Measurements from ENCODE around the gene SCAMP3. TPM values are rescaled to one million over a fixed set of nuclear protein-coding genes. Genes with fewer than 3 reads are reported as not detected.
A peak's percentile ranks its signal among the peaks of the same experiment; 100 is the strongest.

The SCAMP3 gene
- total and polyA plus RNA-seq, 10 of the 15 experiments (the other 5 are each of a cell fraction or from before 2014, with no cell fraction given) = 17.2 to 133 (median 87.3) TPM

DNA sequence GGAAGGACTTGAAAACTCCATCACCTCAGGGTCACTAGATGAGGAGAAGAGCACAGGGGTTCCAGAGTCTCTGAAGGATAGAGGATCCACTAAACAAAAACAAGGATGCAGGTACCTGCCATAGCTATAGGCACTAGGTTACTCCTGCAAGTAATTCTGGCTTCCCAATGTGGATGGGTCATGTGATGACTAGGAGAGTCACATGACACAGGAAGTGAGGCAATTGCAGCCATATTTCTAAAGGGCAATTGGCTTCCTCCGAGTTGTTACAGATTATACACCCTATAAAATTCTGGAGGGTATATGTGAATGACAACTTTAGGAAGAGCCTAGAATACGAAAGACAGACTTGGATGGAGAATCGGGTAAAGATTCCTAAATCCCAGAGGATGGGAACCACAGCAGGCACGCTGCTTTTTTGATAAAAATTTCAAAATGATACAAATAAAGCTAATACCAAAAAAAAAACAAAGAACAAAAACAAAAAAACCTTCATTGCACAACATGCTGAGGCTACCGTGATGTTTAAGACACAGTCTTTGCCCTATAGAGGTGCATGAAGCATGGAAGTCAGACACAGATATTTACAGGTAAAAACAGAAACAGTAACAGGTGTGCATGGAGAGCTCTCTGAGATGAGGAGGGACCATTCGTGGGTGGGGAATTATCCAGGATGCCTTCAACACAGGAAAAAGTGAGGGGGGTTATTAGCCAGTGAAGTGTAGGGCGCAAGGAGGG is 43.1 kb downstream of the SCAMP3 start (continued):
- TF ChIP-seq, protein P1, sequence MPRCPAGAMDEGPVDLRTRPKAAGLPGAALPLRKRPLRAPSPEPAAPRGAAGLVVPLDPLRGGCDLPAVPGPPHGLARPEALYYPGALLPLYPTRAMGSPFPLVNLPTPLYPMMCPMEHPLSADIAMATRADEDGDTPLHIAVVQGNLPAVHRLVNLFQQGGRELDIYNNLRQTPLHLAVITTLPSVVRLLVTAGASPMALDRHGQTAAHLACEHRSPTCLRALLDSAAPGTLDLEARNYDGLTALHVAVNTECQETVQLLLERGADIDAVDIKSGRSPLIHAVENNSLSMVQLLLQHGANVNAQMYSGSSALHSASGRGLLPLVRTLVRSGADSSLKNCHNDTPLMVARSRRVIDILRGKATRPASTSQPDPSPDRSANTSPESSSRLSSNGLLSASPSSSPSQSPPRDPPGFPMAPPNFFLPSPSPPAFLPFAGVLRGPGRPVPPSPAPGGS (IDR thresholded peaks at IDR 0.05; ENCODE audit: borderline replicate concordance, insufficient read depth, low read depth, low read length, poor library complexity, severe bottlenecking) = no peak
- TF ChIP-seq IRF4 (IDR thresholded peaks at IDR 0.05; ENCODE audit: low read depth, low read length) (peak; percentile 19; the same call in 1 of the 2 replicates), SIX5 (IDR thresholded peaks at IDR 0.05; ENCODE audit: low read depth, low read length, severe bottlenecking) (peak; percentile 66), CHD4 (IDR thresholded peaks at IDR 0.05) (no peak), FOXK2 (IDR thresholded peaks at IDR 0.05) (no peak), RELA (IDR thresholded peaks at IDR 0.05; ENCODE audit: borderline replicate concordance, partially characterized antibody) (no peak), RBBP5 (conservative IDR thresholded peaks at IDR 0.05) (no peak), ZBED1 (IDR thresholded peaks at IDR 0.05; ENCODE audit: borderline replicate concordance) (no peak), NFYA (IDR thresholded peaks at IDR 0.05; ENCODE audit: borderline replicate concordance, low read depth, low read length) (no peak), TAF1 (IDR thresholded peaks at IDR 0.05; ENCODE audit: borderline replicate concordance, low read depth, low read length) (no peak), WRNIP1 (IDR thresholded peaks at IDR 0.05; ENCODE audit: borderline replicate concordance, low read depth, low read length) (no peak), TARDBP (IDR thresholded peaks at IDR 0.05; ENCODE audit: borderline replicate concordance) (0 out of 2 replicates have a peak, but pooled peaks have one; percentile 41), JUND (IDR thresholded peaks at IDR 0.05; ENCODE audit: low read depth, low read length) (no peak), MEF2B (IDR thresholded peaks at IDR 0.05; ENCODE audit: partially characterized antibody, poor library complexity, severe bottlenecking) (no peak), NFXL1 (IDR thresholded peaks at IDR 0.05; ENCODE audit: borderline replicate concordance) (no peak), KAT2A (conservative IDR thresholded peaks at IDR 0.05; ENCODE audit: control insufficient read depth, low read depth, low read length) (no peak), NR2C1 (IDR thresholded peaks at IDR 0.05) (peak; percentile 54; the same call in 1 of the 2 replicates), NBN (IDR thresholded peaks at IDR 0.05) (no peak), ATF2 (IDR thresholded peaks at IDR 0.05; ENCODE audit: low read length) (no peak), KDM1A (IDR thresholded peaks at IDR 0.05; ENCODE audit: borderline replicate concordance) (no peak)
- TF ChIP-seq, protein P2, sequence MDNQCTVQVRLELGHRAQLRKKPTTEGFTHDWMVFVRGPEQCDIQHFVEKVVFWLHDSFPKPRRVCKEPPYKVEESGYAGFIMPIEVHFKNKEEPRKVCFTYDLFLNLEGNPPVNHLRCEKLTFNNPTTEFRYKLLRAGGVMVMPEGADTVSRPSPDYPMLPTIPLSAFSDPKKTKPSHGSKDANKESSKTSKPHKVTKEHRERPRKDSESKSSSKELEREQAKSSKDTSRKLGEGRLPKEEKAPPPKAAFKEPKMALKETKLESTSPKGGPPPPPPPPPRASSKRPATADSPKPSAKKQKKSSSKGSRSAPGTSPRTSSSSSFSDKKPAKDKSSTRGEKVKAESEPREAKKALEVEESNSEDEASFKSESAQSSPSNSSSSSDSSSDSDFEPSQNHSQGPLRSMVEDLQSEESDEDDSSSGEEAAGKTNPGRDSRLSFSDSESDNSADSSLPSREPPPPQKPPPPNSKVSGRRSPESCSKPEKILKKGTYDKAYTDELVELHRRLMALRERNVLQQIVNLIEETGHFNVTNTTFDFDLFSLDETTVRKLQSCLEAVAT (IDR thresholded peaks at IDR 0.05) = no peak
- TF ChIP-seq, protein P3, sequence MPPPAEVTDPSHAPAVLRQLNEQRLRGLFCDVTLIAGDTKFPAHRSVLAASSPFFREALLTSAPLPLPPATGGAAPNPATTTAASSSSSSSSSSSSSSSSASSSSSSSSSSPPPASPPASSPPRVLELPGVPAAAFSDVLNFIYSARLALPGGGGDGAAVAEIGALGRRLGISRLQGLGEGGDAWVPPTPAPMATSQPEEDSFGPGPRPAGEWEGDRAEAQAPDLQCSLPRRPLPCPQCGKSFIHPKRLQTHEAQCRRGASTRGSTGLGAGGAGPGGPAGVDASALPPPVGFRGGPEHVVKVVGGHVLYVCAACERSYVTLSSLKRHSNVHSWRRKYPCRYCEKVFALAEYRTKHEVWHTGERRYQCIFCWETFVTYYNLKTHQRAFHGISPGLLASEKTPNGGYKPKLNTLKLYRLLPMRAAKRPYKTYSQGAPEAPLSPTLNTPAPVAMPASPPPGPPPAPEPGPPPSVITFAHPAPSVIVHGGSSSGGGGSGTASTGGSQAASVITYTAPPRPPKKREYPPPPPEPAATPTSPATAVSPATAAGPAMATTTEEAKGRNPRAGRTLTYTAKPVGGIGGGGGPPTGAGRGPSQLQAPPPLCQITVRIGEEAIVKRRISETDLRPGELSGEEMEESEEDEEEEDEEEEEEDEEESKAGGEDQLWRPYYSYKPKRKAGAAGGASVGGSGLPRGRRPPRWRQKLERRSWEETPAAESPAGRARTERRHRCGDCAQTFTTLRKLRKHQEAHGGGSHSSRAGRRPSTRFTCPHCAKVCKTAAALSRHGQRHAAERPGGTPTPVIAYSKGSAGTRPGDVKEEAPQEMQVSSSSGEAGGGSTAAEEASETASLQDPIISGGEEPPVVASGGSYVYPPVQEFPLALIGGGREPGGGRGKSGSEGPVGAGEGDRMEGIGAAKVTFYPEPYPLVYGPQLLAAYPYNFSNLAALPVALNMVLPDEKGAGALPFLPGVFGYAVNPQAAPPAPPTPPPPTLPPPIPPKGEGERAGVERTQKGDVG (CRISPR knock-in tag; IDR thresholded peaks at IDR 0.05) = no peak
- TF ChIP-seq, protein P4, sequence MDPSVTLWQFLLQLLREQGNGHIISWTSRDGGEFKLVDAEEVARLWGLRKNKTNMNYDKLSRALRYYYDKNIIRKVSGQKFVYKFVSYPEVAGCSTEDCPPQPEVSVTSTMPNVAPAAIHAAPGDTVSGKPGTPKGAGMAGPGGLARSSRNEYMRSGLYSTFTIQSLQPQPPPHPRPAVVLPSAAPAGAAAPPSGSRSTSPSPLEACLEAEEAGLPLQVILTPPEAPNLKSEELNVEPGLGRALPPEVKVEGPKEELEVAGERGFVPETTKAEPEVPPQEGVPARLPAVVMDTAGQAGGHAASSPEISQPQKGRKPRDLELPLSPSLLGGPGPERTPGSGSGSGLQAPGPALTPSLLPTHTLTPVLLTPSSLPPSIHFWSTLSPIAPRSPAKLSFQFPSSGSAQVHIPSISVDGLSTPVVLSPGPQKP (IDR thresholded peaks at IDR 0.05; ENCODE audit: low read depth, low read length) = no peak

Data from GM12878 (cell line).